T47D (cell line): ENCODE data around the gene RPS6KA4.

ENCODE experiments used
- DNase-seq, 2 experiments: peaks; one replicate each; pipeline versions ENCODE4 v3.0.0 to v3.0.0-alpha.2; 2011 to 2012; ENCODE audit warnings: low read depth in 1 of 2, low spot score in 1 of 2
- JUND ChIP-seq: IDR thresholded peaks from 2 replicates; pipeline ENCODE4 v1.6.1; 2012; ENCODE audit warnings: low read depth
- in situ Hi-C: cut with HindIII; loops from 2 replicates; pipeline ENCODE4 v1.10.0; 2016; ENCODE audit warnings: low sequenced_read_pairs, low pct_unique_long_range_greater_than_20kb

Gene RPS6KA4

DNA sequence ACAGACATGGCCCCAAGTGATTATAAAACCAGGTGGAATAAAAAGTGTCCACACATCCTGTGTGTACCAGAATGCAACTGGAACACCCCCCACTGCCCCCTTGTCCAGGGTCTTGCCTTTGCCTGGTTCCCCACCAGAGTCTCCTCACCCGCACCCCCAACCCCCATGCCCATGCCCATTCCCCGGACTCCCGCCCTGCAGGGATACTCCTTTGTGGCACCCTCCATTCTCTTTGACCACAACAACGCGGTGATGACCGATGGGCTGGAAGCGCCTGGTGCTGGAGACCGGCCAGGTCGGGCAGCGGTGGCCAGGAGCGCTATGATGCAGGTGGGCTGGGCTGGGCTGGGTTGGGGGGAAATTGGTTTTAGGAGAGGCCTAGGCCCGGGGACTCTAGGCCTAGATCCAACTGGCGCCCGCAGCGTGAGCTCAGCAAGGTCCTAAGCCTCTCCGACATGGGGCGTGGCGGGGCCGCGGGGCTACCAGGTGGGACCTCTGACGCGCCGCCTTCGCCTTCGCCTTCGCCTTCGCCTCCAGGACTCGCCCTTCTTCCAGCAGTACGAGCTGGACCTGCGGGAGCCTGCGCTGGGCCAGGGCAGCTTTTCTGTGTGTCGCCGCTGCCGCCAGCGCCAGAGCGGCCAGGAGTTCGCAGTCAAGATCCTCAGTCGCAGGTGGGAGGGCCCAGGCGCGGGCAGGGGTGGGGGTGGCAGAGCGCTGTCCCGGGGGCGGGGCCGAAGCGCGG, 9.1 kb downstream of the RPS6KA4 start:
- no peak for DNase-seq
- TF ChIP-seq JUND, result no peak
- in situ Hi-C loops, result no loop called here

DNA sequence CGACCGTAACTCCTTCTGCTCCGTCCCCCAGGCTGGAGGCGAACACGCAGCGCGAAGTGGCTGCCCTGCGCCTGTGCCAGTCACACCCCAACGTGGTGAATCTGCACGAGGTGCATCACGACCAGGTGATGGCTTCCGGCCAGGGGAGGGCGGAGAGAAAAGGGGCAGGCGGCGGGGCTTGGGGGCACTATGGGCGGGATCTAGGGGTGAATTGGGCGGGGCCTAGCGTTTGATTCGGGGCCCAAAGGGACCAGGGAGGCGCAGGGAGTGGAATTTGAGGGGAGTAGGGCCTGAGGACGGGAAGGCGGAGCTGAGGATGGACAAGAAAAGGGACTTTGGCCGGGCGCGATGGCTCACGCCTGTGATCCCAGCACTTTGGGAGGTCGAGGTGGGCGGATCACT, 9.7 kb downstream of the RPS6KA4 start:
- in situ Hi-C loops, result no loop called here
- no peak for TF ChIP-seq JUND
- DNase-seq, result no peak

DNA sequence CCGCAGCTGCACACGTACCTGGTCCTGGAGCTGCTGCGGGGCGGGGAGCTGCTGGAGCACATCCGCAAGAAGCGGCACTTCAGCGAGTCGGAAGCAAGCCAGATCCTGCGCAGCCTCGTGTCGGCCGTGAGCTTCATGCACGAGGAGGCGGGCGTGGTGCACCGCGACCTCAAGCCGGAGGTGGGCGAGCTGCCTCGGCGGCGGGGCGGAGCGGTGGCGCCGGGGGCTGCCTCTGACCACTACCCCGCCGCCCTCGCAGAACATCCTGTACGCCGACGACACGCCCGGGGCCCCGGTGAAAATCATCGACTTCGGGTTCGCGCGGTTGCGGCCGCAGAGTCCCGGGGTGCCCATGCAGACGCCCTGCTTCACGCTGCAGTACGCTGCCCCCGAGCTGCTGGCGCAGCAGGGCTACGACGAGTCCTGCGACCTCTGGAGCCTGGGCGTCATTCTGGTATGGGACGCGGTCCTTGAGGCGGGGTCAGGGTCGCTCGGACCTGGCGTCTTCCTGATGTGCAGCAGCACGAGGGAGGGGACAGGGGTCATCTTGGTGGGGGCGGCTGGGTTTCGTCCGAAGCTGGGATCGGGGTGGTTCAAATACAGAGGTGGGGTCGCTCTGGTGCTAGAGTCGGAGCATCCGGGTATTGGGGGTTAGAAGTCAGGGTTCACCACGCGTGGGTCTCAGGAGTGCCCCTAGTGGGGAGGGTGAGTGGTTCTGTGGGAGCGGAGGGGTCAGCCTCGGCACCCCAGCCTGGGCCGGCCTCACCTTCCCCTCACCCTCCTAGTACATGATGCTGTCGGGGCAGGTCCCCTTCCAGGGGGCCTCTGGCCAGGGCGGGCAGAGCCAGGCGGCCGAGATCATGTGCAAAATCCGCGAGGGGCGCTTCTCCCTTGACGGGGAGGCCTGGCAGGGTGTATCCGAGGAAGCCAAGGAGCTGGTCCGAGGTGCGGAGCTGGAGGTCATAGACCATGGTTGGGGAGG, 10.8 kb downstream of the RPS6KA4 start:
- in situ Hi-C loops, result no loop called here
- no peak for TF ChIP-seq JUND
- no peak for DNase-seq

GRCh38 chr11:64371201-64371600, 12.2 kb downstream of the RPS6KA4 start:
- TF ChIP-seq JUND, result no peak
- DNase-seq, result no peak
- in situ Hi-C loops, result no loop called here

DNA sequence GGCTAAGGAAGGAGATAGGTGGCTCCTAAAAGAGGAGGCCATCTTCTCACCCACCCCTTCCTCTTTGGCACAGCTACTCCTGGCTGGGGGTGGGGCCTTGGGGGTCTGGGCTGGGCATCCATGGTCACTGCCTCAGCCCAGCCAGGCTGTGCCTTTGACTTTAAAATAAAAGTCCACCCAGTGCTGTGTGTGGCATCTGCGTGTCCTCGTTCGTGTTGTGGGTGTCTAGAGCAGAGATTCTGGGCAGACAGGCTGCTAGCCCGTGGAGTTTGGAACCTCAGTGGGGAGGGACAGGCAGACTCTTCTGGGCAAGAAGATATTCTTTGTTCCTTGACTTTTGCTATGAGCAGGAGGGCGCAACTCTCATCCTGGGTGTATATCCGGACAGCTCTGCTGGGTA, 13.1 kb downstream of the RPS6KA4 start:
- DNase-seq, result no peak
- in situ Hi-C loops, result no loop called here
- no peak for TF ChIP-seq JUND

DNA sequence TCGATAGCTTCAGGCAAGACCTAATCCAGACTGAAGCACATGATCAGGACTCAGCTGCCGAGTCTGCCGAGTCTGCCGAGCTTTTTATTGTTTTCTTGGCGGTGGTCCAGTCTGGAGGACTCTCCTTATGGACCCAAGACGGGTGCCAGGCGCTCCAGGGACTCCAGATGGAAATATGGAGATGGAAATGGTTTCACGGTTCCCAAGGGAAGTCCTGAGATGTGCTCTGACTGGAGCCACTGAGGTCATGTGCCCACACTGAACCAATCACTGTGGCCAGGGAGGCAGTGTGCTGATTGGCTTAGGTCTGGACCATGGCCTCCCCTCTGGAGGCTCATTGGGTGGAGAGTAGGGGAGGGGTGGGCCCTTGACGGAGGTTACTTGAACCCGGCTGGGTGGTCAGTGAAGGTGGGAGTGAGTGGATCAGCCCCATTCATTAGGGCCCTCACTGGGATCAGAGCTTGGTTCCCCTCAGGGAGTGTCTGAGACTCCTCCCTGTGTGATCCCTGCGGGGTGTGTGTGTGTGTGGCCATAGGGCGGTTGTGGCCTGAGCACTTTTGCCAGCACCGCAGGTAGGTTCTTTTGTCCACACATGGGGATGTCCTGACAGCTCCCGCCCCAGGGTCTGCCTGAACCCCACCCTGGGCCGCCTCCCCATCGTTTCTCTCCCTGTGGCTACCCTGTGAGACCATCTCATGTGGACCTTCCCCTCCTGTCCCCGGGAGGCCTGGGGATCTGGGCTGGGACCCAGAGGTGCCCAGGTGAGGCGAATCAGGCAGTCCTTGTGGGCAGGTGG, 14.0 kb downstream of the RPS6KA4 start:
- in situ Hi-C loops, result no loop called here
- no peak for TF ChIP-seq JUND
- peak in 1 of 2 experiments; percentile 46 for DNase-seq

DNA sequence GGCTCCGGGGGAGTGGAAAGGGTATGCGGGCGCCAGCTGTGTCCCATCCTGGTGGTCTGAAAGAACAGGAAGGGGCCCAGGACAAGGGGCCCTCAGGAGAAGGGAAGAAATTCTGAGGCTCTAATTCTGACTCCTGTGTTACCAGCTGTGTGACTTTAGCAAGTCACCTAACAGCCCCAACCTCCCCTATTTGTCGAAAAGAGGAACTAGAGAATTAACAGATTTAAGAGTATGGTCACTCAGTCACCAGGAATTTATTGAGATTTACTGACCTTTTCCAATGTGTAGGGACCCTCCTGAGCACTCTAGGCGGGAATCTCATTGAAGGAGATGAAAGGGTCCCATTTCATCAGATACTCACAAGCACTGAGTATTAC, 14.6 kb downstream of the RPS6KA4 start:
- TF ChIP-seq JUND, result no peak
- in situ Hi-C loops, result no loop called here
- DNase-seq, result no peak

DNA sequence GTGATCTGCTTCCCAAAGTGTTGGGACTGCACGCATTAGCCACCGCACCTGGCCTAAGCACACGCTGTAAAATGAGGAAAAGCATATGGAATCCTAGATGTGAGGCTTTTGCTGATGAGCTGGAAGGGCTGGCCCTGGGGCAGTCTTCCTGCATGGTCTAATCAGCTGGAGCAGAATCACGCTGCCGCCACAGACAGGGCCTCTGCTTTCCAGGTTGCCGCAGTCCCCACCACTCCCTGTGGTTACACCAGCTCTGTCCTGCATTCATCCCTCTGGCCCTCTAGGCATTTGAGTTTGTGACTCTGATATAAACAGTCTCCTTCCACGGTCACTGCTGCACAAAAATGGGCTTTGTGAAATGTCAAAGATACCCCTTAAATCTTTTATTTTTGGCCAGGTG, 17.1 kb downstream of the RPS6KA4 start:
- TF ChIP-seq JUND, result no peak

GRCh38 chr11:64378335-64378880, 19.4 kb downstream of the RPS6KA4 start:
- TF ChIP-seq JUND, result no peak
- in situ Hi-C loops, result no loop called here
- DNase-seq, result peak in 1 of 2 experiments; percentile 52

More for the DNA sequence above, 17.1 kb downstream of the RPS6KA4 start:
- no peak for DNase-seq
- in situ Hi-C loops, result no loop called here

- TF ChIP-seq JUND, result no peak
- no peak for DNase-seq
- in situ Hi-C loops, result no loop called here
These were observed 20.2 kb downstream of the RPS6KA4 start for GRCh38 chr11:64379160-64379559.

- in situ Hi-C loops, result no loop called here
- DNase-seq, result no peak
- no peak for TF ChIP-seq JUND
These were observed 21.1 kb downstream of the RPS6KA4 start for GRCh38 chr11:64379817-64380709.

DNA sequence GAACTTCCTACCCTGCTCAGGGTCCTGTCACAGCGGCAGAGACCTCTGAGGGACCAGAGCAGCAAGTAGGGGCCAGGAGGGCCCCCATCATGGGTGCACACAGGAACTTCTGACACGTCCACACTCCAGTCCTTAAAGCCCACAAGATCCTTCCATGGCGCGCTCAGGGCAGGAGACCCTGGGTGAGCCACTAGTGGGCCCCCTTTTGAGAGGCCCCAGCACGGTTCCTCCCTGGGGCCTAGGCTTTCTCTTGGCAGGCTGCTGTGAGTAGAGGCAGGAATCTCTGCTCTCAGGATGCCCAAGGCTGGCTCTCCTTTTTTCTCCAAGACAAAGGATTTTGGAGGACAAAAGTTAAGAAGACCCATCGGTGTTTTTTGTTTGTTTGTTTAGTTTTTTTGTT, 22.4 kb downstream of the RPS6KA4 start:
- in situ Hi-C loops, result no loop called here
- DNase-seq, result no peak
- TF ChIP-seq JUND, result no peak
